Loucy (cell line): ENCODE data around the gene TSPAN3.

Source experiments
- H2AFZ ChIP-seq: fragments of 200-600 bp; sonication (generic); 2 replicates; pipeline ENCODE4 v1.6.0; 2016; ENCODE audit warnings: antibody characterized with exemption, mild to moderate bottlenecking, low read length, moderate library complexity
- H3F3A ChIP-seq: fragments of 200-600 bp; 2 replicates; pipeline ENCODE4 v1.6.0; 2016; ENCODE audit warnings: antibody characterized with exemption, low read depth, mild to moderate bottlenecking
- H3K27me3 ChIP-seq: fragments of 200-600 bp; sonication (generic); 2 replicates; pipeline ENCODE4 v1.6.1; 2014; ENCODE audit warnings: low read length, mild to moderate bottlenecking; ENCODE audit not compliant: insufficient read depth, poor library complexity, severe bottlenecking
- H3K36me3 ChIP-seq: fragments of 200-600 bp; sonication (generic); 2 replicates; pipeline ENCODE4 v1.6.1; 2016; ENCODE audit warnings: low read length; ENCODE audit not compliant: insufficient read depth
- H3K4me1 ChIP-seq: fragments of 200-600 bp; sonication (generic); 2 replicates; pipeline ENCODE4 v1.5.1; 2014; ENCODE audit warnings: low read length, mild to moderate bottlenecking; ENCODE audit not compliant: insufficient read depth, poor library complexity, severe bottlenecking
- H3K4me2 ChIP-seq: fragments of 200-600 bp; sonication (generic); 2 replicates; pipeline ENCODE4 v1.6.0; 2014; ENCODE audit warnings: antibody characterized with exemption, low read length, low read depth, mild to moderate bottlenecking; ENCODE audit not compliant: poor library complexity, severe bottlenecking
- H3K4me3 ChIP-seq: fragments of 200-600 bp; sonication (generic); 2 replicates; pipeline ENCODE4 v1.5.1; 2014; ENCODE audit warnings: low read length, mild to moderate bottlenecking, mixed read lengths; ENCODE audit not compliant: poor library complexity, severe bottlenecking
- H3K79me2 ChIP-seq: fragments of 200-600 bp; sonication (generic); 2 replicates; pipeline ENCODE4 v1.6.1; 2014; ENCODE audit warnings: low read length; ENCODE audit not compliant: insufficient read depth
- H3K9ac ChIP-seq: fragments of 200-600 bp; sonication (generic); 2 replicates; pipeline ENCODE4 v1.6.0; 2014; ENCODE audit warnings: mild to moderate bottlenecking, low read depth, low read length, moderate library complexity; ENCODE audit not compliant: poor library complexity, severe bottlenecking
- H3K9me2 ChIP-seq: fragments of 200-600 bp; sonication (generic); replicated peaks from 2 replicates; pipeline ENCODE4 v1.6.1; 2016; ENCODE audit warnings: low read depth, low read length, mixed read lengths
- H3K9me3 ChIP-seq: fragments of 200-600 bp; sonication (generic); 2 replicates; pipeline ENCODE4 v1.6.1; 2014; ENCODE audit warnings: mild to moderate bottlenecking, antibody characterized with exemption, low read length, low read depth; ENCODE audit not compliant: insufficient read depth
- H4K20me1 ChIP-seq: fragments of 200-600 bp; sonication (generic); 2 replicates; pipeline ENCODE4 v1.6.0; 2014; ENCODE audit warnings: antibody characterized with exemption, low read length, mild to moderate bottlenecking; ENCODE audit not compliant: insufficient read depth, poor library complexity, severe bottlenecking
- CTCF ChIP-seq: fragments of 200-600 bp; sonication (generic); conservative IDR thresholded peaks from 2 replicates; pipeline ENCODE4 v1.5.1; 2014; ENCODE audit warnings: mild to moderate bottlenecking, antibody characterized with exemption, low read length
- EZH2phosphoT487 ChIP-seq: fragments of 200-600 bp; IDR thresholded peaks from 2 replicates; pipeline ENCODE4 v1.6.1; 2018; ENCODE audit warnings: antibody characterized with exemption, mild to moderate bottlenecking, moderate library complexity, borderline replicate concordance

Gene TSPAN3

DNA sequence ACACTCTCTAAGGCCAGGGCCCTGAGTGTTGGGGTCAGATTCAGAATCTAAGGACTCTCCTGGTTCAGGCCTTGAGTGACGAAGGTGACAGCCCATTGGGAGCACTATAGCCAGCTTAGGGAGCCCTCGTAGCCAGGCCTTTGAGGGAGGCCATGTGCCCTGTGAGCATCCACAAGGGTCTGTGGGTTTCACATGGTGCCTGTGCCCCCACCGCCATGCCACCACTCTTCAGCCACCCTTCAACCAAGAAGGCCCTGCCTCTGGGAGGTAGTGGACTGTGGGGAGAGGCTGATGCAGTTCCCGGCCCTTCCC lies 37.5 kb downstream of the TSPAN3 start:
- Histone ChIP-seq H4K20me1 (no peaks in the 10 kb centered on the region), H3K4me1 (peaks cover 5% of the 10 kb centered on the region), H3K79me2 (no peaks in the 10 kb centered on the region), H3K36me3 (peaks cover 3% of the 10 kb centered on the region; the same call in 1 of the 2 replicates), H3K9me2 (no peaks in the 10 kb centered on the region), H3K27me3 (no peaks in the 10 kb centered on the region), H3K9ac (no peak overlapping the region), H3K4me3 (no peak overlapping the region), H2AFZ (no peak overlapping the region), H3K9me3 (no peaks in the 10 kb centered on the region), H3K4me2 (no peak overlapping the region), H3F3A (no peaks in the 10 kb centered on the region)
- TF ChIP-seq CTCF (no peak), EZH2phosphoT487 (no peak)

DNA sequence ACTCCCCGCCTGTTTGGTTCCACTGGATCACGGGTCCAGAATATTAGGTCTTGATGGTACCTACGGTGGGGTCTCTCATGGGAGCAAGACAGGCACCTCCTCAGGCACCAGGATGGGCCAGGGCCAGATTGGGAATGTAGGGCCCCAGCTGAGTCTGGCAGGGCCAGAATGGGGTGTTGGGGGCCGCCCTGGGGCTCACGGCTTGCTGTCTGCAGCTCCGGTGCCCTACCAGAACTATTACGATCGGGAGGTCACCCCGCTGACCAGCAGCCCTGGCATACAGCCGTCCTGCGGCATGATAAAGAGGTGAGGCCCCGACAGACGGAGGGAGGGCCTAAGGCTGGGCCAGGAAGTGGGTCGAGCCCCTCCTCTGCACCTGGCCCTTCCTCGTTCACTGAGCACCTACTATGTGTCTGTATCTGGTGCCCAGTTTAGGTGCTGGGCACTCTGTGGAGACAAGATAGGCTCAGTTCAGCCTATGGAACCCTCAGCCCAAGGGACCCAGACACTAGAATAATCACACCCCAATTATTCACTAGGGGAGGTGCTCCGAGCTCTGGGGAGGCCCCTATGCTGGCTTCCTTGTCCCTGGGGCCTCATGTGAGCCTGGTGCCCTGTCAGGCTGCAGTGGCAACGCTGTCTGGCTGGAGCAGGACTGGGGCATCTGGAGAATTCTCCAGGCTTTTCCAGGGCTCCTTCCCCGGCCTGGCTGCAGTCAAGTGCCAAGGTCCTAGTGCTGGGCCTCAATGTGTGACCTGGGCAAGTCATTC lies 38.1 kb downstream of the TSPAN3 start:
- no peaks in the 10 kb centered on the region for H3F3A ChIP-seq
- H3K79me2 ChIP-seq: no peaks in the 10 kb centered on the region
- no peaks in the 10 kb centered on the region for H3K27me3 ChIP-seq
- TF ChIP-seq CTCF (no peak), EZH2phosphoT487 (no peak)
- H3K4me2 ChIP-seq: no peak overlapping the region
- no peaks in the 10 kb centered on the region for H3K9me3 ChIP-seq
- H3K9ac ChIP-seq: no peak overlapping the region
- peaks cover 3% of the 10 kb centered on the region; the same call in 1 of the 2 replicates for H3K36me3 ChIP-seq
- H3K4me3 ChIP-seq: no peak overlapping the region
- peaks cover 5% of the 10 kb centered on the region for H3K4me1 ChIP-seq
- H4K20me1 ChIP-seq: no peaks in the 10 kb centered on the region
- H3K9me2 ChIP-seq: no peaks in the 10 kb centered on the region
- no peak overlapping the region for H2AFZ ChIP-seq

DNA sequence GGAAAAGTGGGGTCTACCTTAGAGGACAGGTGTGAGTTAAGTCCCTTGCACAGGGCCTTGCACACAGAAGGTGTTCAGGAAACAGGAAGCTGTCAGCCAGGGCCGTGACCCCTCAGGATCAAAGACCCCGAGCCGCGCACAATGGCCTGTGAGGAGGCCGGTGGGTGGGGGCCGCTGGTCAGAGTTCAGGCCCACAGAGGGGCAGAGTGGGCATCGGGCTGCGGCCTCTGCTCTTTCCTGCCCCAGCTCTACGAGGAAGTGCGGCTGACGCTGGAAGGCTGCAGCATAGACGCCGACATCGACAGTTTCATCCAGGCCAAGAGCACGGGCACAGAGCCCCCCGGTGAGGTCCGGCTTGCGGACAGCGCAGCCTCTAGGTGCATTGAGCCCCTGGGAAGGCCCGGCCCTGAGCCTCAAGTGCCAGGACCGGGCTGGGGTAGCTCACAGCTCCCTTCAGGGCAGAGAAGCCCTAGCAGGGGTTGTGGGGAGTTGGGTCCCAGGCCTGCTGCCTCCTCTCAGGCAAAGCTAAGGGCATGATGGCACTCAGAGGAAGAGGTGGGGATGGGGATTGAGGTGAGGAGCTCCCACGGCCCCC lies 38.8 kb downstream of the TSPAN3 start:
- Histone ChIP-seq H3K4me3 (no peak overlapping the region), H3K4me2 (no peak overlapping the region), H3K4me1 (peaks cover 5% of the 10 kb centered on the region), H3K9me2 (no peaks in the 10 kb centered on the region), H3K36me3 (peaks cover 3% of the 10 kb centered on the region; the same call in 1 of the 2 replicates), H3K9ac (no peak overlapping the region), H4K20me1 (no peaks in the 10 kb centered on the region), H3K79me2 (no peaks in the 10 kb centered on the region), H2AFZ (no peak overlapping the region), H3F3A (no peaks in the 10 kb centered on the region), H3K27me3 (no peaks in the 10 kb centered on the region), H3K9me3 (no peaks in the 10 kb centered on the region)
- TF ChIP-seq EZH2phosphoT487: no peak
- no peak for TF ChIP-seq CTCF
